ENCODE measurements around the gene IRF9.

- TF ChIP-seq ZFP69B (tag by site-specific recombination; IDR thresholded peaks at IDR 0.05) = no peak
- TF ChIP-seq ZNF274 (IDR thresholded peaks at IDR 0.05; ENCODE audit: low read length) = no peak
- TF ChIP-seq ZNF274 (tag by site-specific recombination; IDR thresholded peaks at IDR 0.05; ENCODE audit: borderline replicate concordance) = no peak
- no peak for TF ChIP-seq CTCF (tag by site-specific recombination; IDR thresholded peaks at IDR 0.05)
- no peak for TF ChIP-seq ZNF610 (tag by site-specific recombination; IDR thresholded peaks at IDR 0.05; ENCODE audit: borderline replicate concordance)
- TF ChIP-seq PBX3 (CRISPR knock-in tag; IDR thresholded peaks at IDR 0.05) = no peak
- no peak for TF ChIP-seq ZBTB6 (tag by site-specific recombination; IDR thresholded peaks at IDR 0.05)
- TF ChIP-seq ZNF785 (tag by site-specific recombination; IDR thresholded peaks at IDR 0.05) = no peak
- TF ChIP-seq HOXC10 (CRISPR knock-in tag; IDR thresholded peaks at IDR 0.05) = no peak
- no peak for TF ChIP-seq SP2 (tag by site-specific recombination; IDR thresholded peaks at IDR 0.05)
- no peak for TF ChIP-seq ZNF121 (tag by site-specific recombination; IDR thresholded peaks at IDR 0.05)
- no peak for TF ChIP-seq ZNF174 (tag by site-specific recombination; IDR thresholded peaks at IDR 0.05)
These were observed 25.6 kb upstream of the IRF9 start for GRCh38 chr14:24135584-24135833.
